Brain microvascular endothelial cell (primary cell): Measurements from ENCODE around the gene LRBA.

ENCODE experiments used
- DNase-seq: peaks from one replicate; pipeline ENCODE4 v3.0.0-alpha.2; 2020
- H3K27ac ChIP-seq: fragments of 250-450 bp; sonication (Bioruptor Pico); 2 replicates; pipeline ENCODE4 v1.5.1; 2020; ENCODE audit warnings: mild to moderate bottlenecking, moderate library complexity
- H3K27me3 ChIP-seq: fragments of 250-450 bp; sonication (Bioruptor Pico); replicated peaks from 2 replicates; pipeline ENCODE4 v1.5.1; 2020; ENCODE audit warnings: mild to moderate bottlenecking
- H3K36me3 ChIP-seq: fragments of 250-450 bp; sonication (Bioruptor Pico); replicated peaks from 2 replicates; pipeline ENCODE4 v1.5.1; 2020; ENCODE audit warnings: mild to moderate bottlenecking
- H3K4me3 ChIP-seq: 2 replicates; pipeline ENCODE4 v1.5.1; 2011; ENCODE audit warnings: low read depth, mild to moderate bottlenecking, control low read depth, low read length, moderate library complexity
- in situ Hi-C: cut with HindIII; loops from 2 replicates; pipeline ENCODE4 v1.10.0; 2017; ENCODE audit warnings: low sequenced_read_pairs, low pct_ligation_motif_present
- TF ChIP-seq, protein P1 (sequence below): IDR thresholded peaks from 2 replicates; pipeline ENCODE4 v1.5.1; 2011; ENCODE audit warnings: low read depth, mild to moderate bottlenecking, moderate library complexity, low read length, control low read depth, inconsistent platforms; ENCODE audit errors: missing control alignments

The LRBA gene

DNA sequence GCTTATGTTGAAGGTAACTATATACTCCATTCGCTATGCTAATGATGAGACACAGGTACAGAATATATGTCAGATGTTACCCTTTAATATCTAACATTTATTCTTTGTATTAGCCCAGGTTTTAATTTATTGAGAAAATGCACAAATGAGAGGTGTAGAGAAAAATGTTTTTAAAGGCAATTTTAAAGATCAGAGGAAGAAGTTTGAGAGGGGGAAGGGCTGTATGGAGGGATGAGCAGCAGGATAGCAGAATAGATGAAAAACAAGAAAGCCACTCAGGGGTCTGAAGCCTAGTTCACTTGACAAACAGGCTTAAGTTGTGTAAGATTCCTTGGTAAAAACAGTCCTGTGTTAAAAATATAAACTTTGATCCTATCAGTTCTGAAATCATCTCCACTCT, 429.5 kb downstream of the LRBA start:
- TF ChIP-seq, protein P1, sequence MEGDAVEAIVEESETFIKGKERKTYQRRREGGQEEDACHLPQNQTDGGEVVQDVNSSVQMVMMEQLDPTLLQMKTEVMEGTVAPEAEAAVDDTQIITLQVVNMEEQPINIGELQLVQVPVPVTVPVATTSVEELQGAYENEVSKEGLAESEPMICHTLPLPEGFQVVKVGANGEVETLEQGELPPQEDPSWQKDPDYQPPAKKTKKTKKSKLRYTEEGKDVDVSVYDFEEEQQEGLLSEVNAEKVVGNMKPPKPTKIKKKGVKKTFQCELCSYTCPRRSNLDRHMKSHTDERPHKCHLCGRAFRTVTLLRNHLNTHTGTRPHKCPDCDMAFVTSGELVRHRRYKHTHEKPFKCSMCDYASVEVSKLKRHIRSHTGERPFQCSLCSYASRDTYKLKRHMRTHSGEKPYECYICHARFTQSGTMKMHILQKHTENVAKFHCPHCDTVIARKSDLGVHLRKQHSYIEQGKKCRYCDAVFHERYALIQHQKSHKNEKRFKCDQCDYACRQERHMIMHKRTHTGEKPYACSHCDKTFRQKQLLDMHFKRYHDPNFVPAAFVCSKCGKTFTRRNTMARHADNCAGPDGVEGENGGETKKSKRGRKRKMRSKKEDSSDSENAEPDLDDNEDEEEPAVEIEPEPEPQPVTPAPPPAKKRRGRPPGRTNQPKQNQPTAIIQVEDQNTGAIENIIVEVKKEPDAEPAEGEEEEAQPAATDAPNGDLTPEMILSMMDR, result no peak
- H3K27me3 ChIP-seq, result no peaks in the 10 kb centered on the region
- no peak overlapping the region for H3K27ac ChIP-seq
- in situ Hi-C loops, result loop anchor here (25.0 kb wide), 1 partner anchor 273 kb away; no protein-coding TSS in a partner anchor
- H3K4me3 ChIP-seq, result peak overlapping the region; percentile 25
- DNase-seq, result no peak
- no peaks in the 10 kb centered on the region for H3K36me3 ChIP-seq

DNA sequence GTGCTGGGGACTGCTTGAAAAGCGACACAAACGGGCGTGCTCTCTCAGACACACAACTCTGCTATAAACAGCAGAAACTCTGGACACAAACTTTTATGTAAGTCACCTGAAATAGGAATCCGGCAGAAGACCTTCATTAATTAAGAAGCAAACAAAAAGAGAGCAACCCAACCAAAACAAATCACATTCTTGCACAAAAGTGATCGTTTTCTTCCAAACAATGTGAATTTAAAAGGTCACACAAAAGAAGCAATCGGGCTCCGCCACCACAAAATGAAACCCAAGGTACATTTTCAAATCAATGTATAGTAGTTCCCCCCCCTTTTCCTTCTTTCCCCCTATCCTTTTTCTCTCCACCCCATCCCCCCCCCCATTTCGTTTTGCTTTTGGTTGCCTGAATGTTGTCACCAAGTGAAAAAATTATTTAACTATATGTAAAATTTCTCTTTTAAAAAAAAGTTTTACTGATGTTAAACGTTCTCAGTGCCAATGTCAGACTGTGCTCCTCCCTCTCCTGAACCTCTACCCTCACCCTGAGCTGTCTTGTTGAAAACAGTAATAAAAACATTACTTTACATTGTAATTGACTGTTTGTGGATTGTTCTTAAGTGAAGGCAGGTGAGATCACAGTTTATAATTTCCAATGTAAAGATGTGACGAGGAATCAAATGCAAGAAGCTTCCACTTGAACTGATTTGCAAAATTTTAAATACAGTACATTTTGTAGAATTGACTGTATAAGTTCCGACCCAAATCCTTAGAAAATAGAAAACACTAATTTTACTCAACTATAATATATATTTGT, 430.8 kb downstream of the LRBA start:
- in situ Hi-C loops, result loop anchor here (25.0 kb wide), 1 partner anchor 272 kb away; no protein-coding TSS in a partner anchor

DNA sequence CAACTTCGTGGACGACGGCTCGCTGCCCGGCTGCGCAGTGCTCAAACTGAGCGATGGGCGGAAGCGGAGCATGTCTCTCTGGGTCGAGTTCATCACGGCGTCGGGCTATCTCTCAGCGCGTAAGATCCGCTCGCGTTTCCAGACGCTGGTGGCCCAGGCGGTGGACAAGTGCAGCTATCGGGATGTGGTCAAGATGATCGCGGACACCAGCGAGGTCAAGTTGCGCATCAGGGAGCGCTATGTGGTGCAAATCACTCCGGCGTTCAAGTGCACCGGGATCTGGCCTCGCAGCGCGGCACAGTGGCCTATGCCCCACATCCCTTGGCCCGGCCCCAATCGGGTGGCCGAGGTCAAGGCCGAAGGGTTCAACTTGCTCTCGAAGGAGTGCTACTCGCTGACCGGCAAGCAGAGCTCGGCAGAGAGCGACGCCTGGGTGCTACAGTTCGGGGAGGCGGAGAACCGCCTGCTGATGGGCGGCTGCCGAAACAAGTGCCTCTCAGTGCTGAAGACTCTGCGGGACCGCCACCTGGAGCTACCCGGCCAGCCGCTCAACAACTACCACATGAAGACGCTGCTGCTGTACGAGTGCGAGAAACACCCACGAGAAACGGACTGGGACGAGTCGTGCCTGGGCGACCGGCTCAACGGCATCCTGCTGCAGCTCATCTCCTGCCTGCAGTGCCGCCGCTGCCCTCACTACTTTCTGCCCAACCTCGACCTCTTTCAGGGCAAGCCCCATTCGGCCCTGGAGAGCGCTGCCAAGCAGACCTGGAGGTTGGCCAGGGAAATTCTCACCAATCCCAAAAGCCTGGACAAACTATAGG, 431.6 kb downstream of the LRBA start:
- peak overlapping the region; percentile 75 for H3K4me3 ChIP-seq
- no peaks in the 10 kb centered on the region for H3K27me3 ChIP-seq
- H3K36me3 ChIP-seq, result no peaks in the 10 kb centered on the region
- peak overlapping the region; percentile 8 for H3K27ac ChIP-seq
- in situ Hi-C loops, result loop anchor here (25.0 kb wide), 1 partner anchor 271 kb away; no protein-coding TSS in a partner anchor
- TF ChIP-seq, protein P1, result peak; percentile 3
- DNase-seq, result peak; percentile 28

More for the DNA sequence above, 430.8 kb downstream of the LRBA start:
- Histone ChIP-seq H3K4me3 (peak overlapping the region; percentile 75), H3K27ac (no peak overlapping the region), H3K27me3 (no peaks in the 10 kb centered on the region), H3K36me3 (no peaks in the 10 kb centered on the region)
- TF ChIP-seq, protein P1, result no peak
- DNase-seq, result no peak

DNA sequence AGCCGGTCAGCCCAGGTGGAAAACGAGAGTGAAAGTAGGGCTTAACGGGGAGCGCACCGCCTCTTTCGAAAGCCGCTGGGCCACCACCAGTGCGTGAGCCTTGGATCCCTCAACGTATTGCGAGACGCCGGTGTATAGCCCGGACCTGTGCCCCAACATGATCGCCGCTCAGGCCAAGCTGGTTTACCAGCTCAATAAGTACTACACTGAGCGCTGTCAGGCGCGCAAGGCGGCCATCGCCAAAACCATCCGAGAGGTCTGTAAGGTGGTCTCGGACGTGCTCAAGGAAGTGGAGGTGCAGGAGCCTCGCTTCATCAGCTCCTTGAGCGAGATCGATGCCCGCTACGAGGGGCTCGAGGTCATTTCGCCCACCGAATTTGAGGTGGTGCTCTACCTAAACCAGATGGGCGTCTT, 432.2 kb downstream of the LRBA start:
- Histone ChIP-seq H3K27ac (peak overlapping the region; percentile 8), H3K4me3 (peak overlapping the region; percentile 75), H3K36me3 (no peaks in the 10 kb centered on the region), H3K27me3 (no peaks in the 10 kb centered on the region)
- in situ Hi-C loops, result loop anchor here (25.0 kb wide), 1 partner anchor 271 kb away; no protein-coding TSS in a partner anchor
- TF ChIP-seq, protein P1, result no peak
- peak; percentile 24 for DNase-seq

DNA sequence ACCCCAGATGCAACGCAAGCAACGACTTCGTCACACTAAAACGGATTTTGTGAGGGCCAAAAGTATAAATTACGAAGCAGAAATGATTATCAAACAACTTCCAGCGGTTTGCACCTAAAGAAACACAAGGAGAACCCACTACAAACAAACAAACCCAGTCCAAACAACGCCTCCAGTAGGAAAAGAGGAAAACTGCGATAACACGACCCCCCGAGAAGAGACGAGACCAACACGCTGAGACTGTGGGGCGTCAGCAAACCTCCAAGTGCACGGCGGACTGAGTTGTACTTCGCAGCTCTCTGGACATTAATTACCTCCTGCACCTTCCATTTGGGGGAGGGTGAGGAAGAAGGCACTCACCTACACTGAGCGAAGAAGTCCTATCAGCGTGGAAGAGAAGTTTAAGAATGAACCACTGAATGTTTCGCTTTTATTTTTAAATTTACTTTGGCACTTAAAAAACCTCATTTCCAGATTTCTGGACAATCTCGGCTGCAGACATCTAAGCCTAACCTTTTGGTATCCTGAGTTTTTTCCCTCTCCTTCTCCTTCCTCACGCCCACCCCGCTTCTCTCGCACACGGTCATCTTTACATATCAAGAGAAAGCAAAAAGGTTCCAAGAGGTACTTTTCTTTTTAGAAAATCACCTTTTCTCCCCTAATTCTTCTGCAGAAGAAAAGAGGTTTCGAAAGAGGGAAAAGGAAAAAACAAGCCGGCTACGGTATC, 432.8 kb downstream of the LRBA start, which contains the start of gene MAB21L2:
MAB21L2 (plus strand) TSS at position 6 of the 727 bp plus-strand sequence. CDS start 879 bp downstream, outside the sequence.
- DNase-seq, result no peak
- H3K27ac ChIP-seq, result peak within 1 kb of the TSS; percentile 8
- no peaks in the 10 kb centered on the region for H3K27me3 ChIP-seq
- TF ChIP-seq, protein P1, result peak; percentile 11
- H3K4me3 ChIP-seq, result peak within 1 kb of the TSS; percentile 75
- H3K36me3 ChIP-seq, result no peaks in the 10 kb centered on the region
- in situ Hi-C loops, result loop anchor here (25.0 kb wide), 1 partner anchor 270 kb away; no protein-coding TSS in a partner anchor
